Natural killer cell (primary cell): ENCODE results near the gene TXN2. TPM values are rescaled to one million over a fixed set of nuclear protein-coding genes. Genes with fewer than 3 reads are reported as not detected.
"Not testable (repeated sequence)": the region's sequence is repeated elsewhere in the genome, so short reads cannot be mapped to it uniquely, and the experiment has no call there.

Experiments used
- ATAC-seq, 3 donors: fragments of 150-1000 bp in 2 of 3; fragments of 200-7000 bp in 1 of 3; cut with Tn5 transposase; 1 replicate in 1 of 3; 2 replicates in 2 of 3; pipeline ENCODE4 v1.10.0; 2021; ENCODE audit warnings: mild to moderate bottlenecking in 2 of 3, moderate library complexity in 2 of 3
- DNase-seq, 2 donors: peaks; one replicate each; pipeline versions ENCODE4 v3.0.0 to v3.0.0-alpha.2; 2013 to 2021; ENCODE audit warnings: mixed read lengths in 1 of 2
- H3K27ac ChIP-seq: one replicate; pipeline ENCODE4 v1.5.1; 2013; ENCODE audit warnings: mild to moderate bottlenecking, low read length
- H3K27me3 ChIP-seq: one replicate; pipeline ENCODE4 v1.6.1; 2013; ENCODE audit warnings: low read length; ENCODE audit not compliant: control insufficient read depth, insufficient read depth
- H3K36me3 ChIP-seq: one replicate; pipeline ENCODE4 v1.6.1; 2013; ENCODE audit warnings: low read length; ENCODE audit not compliant: control insufficient read depth, insufficient read depth
- H3K4me1 ChIP-seq: one replicate; pipeline ENCODE4 v1.6.1; 2013; ENCODE audit warnings: low read length; ENCODE audit not compliant: control insufficient read depth, insufficient read depth
- H3K4me3 ChIP-seq: one replicate; pipeline ENCODE4 v1.5.1; 2013; ENCODE audit warnings: low read length
- H3K9me3 ChIP-seq: one replicate; pipeline ENCODE4 v1.6.1; 2013; ENCODE audit warnings: low read length; ENCODE audit not compliant: control insufficient read depth, insufficient read depth
- H3K27ac Mint-ChIP-seq, 2 donors: one replicate each; pipeline ENCODE4 v1.8.0; 2022; ENCODE audit warnings: mild to moderate bottlenecking in 2 of 2, mixed read lengths in 2 of 2, moderate library complexity in 1 of 2
- H3K27me3 Mint-ChIP-seq, 2 donors: one replicate each; pipeline ENCODE4 v1.8.0; 2022; ENCODE audit warnings: low read depth in 2 of 2, mixed read lengths in 2 of 2
- H3K36me3 Mint-ChIP-seq: one replicate; pipeline ENCODE4 v1.8.0; 2022; ENCODE audit warnings: mixed read lengths
- H3K4me1 Mint-ChIP-seq, 2 donors: one replicate each; pipeline ENCODE4 v1.8.0; 2022; ENCODE audit warnings: mixed read lengths in 2 of 2
- H3K4me3 Mint-ChIP-seq: one replicate; pipeline ENCODE4 v1.8.0; 2022; ENCODE audit warnings: mild to moderate bottlenecking, moderate library complexity, mixed read lengths
- H3K9me3 Mint-ChIP-seq, 2 donors: one replicate each; pipeline ENCODE4 v1.8.0; 2022; ENCODE audit warnings: mixed read lengths in 2 of 2
- CTCF ChIP-seq: fragments of 200-600 bp; IDR thresholded peaks from one replicate; pipeline ENCODE4 v1.8.0; 2022; ENCODE audit warnings: antibody characterized with exemption
- WGBS: methylation state at CpG from one replicate; pipeline ENCODE4 v1.1.7; 2013; ENCODE audit warnings: missing lambda C conversion rate; ENCODE audit not compliant: insufficient coverage; 5-methylcytosine and 5-hydroxymethylcytosine counted together
- intact Hi-C: fragments of 100-400 bp; cut with micrococcal nuclease; formaldehyde crosslinking; loops from one replicate; pipeline ENCODE4 v1.14.2; 2022
- total RNA-seq, 4 donors: library from RNA; stranded (reverse); fragments of 120-200 nt in 1 of 4; gene quantifications; one replicate each; pipeline versions ENCODE4 v1.2.3 to v1.2.4, GENCODE V29; 2013 to 2022

Gene TXN2
- total RNA-seq, 3 donors from 2014 or later (not counting 1 experiment from before 2014, with no cell fraction given) = 35.5 to 45.4 (median 41.5) TPM

- no peaks in the 10 kb centered on the region for H3K9me3 Mint-ChIP-seq
- no peaks in the 10 kb centered on the region for H3K36me3 ChIP-seq
These were observed 50.6 kb downstream of the TXN2 start for GRCh38 chr22:36430863-36431262.

GRCh38 chr22:36427952-36428351, 53.5 kb downstream of the TXN2 start:
- H3K4me3 ChIP-seq, H3K4me1 ChIP-seq, H3K36me3 Mint-ChIP-seq, H3K27ac Mint-ChIP-seq, H3K4me3 Mint-ChIP-seq, H3K27me3 Mint-ChIP-seq, H3K9me3 ChIP-seq, H3K27me3 ChIP-seq, intact Hi-C loops, H3K27ac ChIP-seq, H3K9me3 Mint-ChIP-seq, H3K36me3 ChIP-seq, ATAC-seq, DNase-seq: not testable (repeated sequence)
- WGBS = 94% methylated on average over 10 of the region's 11 CpGs
- H3K4me1 Mint-ChIP-seq = peaks cover 9 to 16% of the 10 kb centered on the region in 2 donors

More at GRCh38 chr22:36430863-36431262, 50.6 kb downstream of the TXN2 start:
- Histone ChIP-seq H3K4me3 (no peak overlapping the region), H3K27me3 (no peaks in the 10 kb centered on the region), H3K27ac (no peak overlapping the region), H3K4me1 (peaks cover 18% of the 10 kb centered on the region), H3K9me3 (no peaks in the 10 kb centered on the region)
- no peak for TF ChIP-seq CTCF
- Mint-ChIP-seq H3K4me1 (peaks cover 6 to 12% of the 10 kb centered on the region in 2 donors), H3K36me3 (no peaks in the 10 kb centered on the region), H3K27ac (no peak overlapping the region), H3K27me3 (no peaks in the 10 kb centered on the region), H3K4me3 (no peak overlapping the region)
- no peak for ATAC-seq
- WGBS = 95% methylated on average over 9 of the region's 9 CpGs
- intact Hi-C loops = no loop called here
- DNase-seq = no peak

GRCh38 chr22:36425977-36426523, 55.4 kb downstream of the TXN2 start:
- H3K27ac ChIP-seq = no peak overlapping the region
- intact Hi-C loops = no loop called here
- DNase-seq = no peak
- peaks cover 9 to 16% of the 10 kb centered on the region in 2 donors for H3K4me1 Mint-ChIP-seq
- H3K4me3 Mint-ChIP-seq = no peak overlapping the region
- peaks cover 5% of the 10 kb centered on the region for H3K4me1 ChIP-seq
- H3K9me3 ChIP-seq = no peaks in the 10 kb centered on the region
- H3K9me3 Mint-ChIP-seq = no peaks in the 10 kb centered on the region
- no peaks in the 10 kb centered on the region for H3K27me3 Mint-ChIP-seq
- H3K27me3 ChIP-seq = no peaks in the 10 kb centered on the region
- peak overlapping the region in 1 of 2 donors; percentile 16 for H3K27ac Mint-ChIP-seq
- no peaks in the 10 kb centered on the region for H3K36me3 Mint-ChIP-seq
- ATAC-seq = no peak
- H3K36me3 ChIP-seq = no peaks in the 10 kb centered on the region
- WGBS = 86% methylated on average over 1 of the region's 2 CpGs
- H3K4me3 ChIP-seq = no peak overlapping the region
- TF ChIP-seq CTCF = no peak

GRCh38 chr22:36424901-36425579, 56.4 kb downstream of the TXN2 start:
- intact Hi-C loops = no loop called here
- Mint-ChIP-seq H3K36me3 (no peaks in the 10 kb centered on the region), H3K27me3 (no peaks in the 10 kb centered on the region), H3K4me1 (peaks cover 9 to 16% of the 10 kb centered on the region in 2 donors), H3K27ac (no peak overlapping the region), H3K9me3 (no peaks in the 10 kb centered on the region), H3K4me3 (no peak overlapping the region)
- no peak overlapping the region for H3K4me3 ChIP-seq
- H3K9me3 ChIP-seq = no peaks in the 10 kb centered on the region
- H3K27me3 ChIP-seq = no peaks in the 10 kb centered on the region
- no peaks in the 10 kb centered on the region for H3K36me3 ChIP-seq
- DNase-seq = no peak
- no peak for TF ChIP-seq CTCF
- H3K4me1 ChIP-seq = peaks cover 5% of the 10 kb centered on the region
- 84% methylated on average over 4 of the region's 5 CpGs for WGBS
- H3K27ac ChIP-seq = no peak overlapping the region
- no peak for ATAC-seq

GRCh38 chr22:36424466-36424865, 57.0 kb downstream of the TXN2 start:
- H3K27ac ChIP-seq, H3K27me3 Mint-ChIP-seq, intact Hi-C loops, H3K36me3 Mint-ChIP-seq, H3K9me3 ChIP-seq, H3K4me1 ChIP-seq, H3K27ac Mint-ChIP-seq, H3K4me3 Mint-ChIP-seq, ATAC-seq, H3K36me3 ChIP-seq, DNase-seq, H3K27me3 ChIP-seq, H3K4me3 ChIP-seq, H3K9me3 Mint-ChIP-seq: not testable (repeated sequence)
- WGBS = 98% methylated on average over 5 of the region's 5 CpGs
- peaks cover 12 to 20% of the 10 kb centered on the region in 2 donors for H3K4me1 Mint-ChIP-seq
